Renal cortical epithelial cell (primary cell): Measurements from ENCODE around the gene HSD17B8. TPM values are rescaled to one million over a fixed set of nuclear protein-coding genes. Genes with fewer than 3 reads are reported as not detected.
A peak's percentile ranks its signal among the peaks of the same experiment; 100 is the strongest.

ENCODE experiments used
- DNase-seq: peaks from one replicate; pipeline ENCODE4 v3.0.0-alpha.2; 2011; ENCODE audit warnings: low read depth
- total RNA-seq: library from RNA; depleted of rRNA; stranded (reverse); fragments of >200 nt; gene quantifications from 2 replicates; pipeline ENCODE4 v1.2.3, GENCODE V29; 2014

The HSD17B8 gene
- total RNA-seq, 1 donor from 2014 or later: 11.2 TPM

DNA sequence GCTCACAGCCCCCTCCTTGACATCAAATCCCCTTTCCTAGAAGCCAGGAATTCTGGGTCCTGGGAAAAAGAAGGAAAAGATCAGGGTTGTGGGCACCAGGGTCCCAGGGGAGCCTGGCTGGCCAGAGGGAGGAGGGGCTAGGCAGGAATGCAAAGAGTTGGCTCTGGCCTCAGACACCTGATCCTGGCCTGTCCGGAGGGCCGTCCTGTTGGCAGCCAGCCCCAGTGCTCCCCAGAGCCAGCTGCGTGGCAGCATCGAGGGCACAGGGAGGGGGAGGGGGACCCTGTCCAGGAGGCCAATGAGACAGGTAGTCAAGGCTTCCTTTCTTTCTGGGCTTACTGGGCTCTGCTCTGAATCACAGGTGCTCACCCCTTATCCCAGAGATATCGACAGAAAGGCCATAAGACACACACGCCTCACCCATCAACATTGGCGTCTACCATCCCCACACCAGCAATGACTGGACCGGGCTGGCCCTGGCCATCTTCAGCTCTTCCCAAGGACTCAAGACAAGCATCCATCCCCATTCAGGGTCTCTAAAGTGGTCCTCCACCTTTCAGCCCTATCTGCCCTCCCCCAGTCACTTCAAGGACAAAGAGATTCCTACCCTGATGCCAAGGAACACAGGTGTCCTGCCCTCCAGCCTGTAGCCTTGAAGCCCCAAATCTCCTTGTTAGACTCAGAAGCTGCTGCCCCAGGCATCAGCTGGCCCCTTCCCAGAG, 12.9 kb upstream of the HSD17B8 start:
- no peak for DNase-seq

- DNase-seq: no peak
Observed at GRCh38 chr6:33192105-33192646, 12.3 kb upstream of the HSD17B8 start, which contains the start of gene COL11A2. Gene COL11A2 (minus strand): TSS chr6:33192467. CDS start chr6:33192240, 227 bp downstream.

DNA sequence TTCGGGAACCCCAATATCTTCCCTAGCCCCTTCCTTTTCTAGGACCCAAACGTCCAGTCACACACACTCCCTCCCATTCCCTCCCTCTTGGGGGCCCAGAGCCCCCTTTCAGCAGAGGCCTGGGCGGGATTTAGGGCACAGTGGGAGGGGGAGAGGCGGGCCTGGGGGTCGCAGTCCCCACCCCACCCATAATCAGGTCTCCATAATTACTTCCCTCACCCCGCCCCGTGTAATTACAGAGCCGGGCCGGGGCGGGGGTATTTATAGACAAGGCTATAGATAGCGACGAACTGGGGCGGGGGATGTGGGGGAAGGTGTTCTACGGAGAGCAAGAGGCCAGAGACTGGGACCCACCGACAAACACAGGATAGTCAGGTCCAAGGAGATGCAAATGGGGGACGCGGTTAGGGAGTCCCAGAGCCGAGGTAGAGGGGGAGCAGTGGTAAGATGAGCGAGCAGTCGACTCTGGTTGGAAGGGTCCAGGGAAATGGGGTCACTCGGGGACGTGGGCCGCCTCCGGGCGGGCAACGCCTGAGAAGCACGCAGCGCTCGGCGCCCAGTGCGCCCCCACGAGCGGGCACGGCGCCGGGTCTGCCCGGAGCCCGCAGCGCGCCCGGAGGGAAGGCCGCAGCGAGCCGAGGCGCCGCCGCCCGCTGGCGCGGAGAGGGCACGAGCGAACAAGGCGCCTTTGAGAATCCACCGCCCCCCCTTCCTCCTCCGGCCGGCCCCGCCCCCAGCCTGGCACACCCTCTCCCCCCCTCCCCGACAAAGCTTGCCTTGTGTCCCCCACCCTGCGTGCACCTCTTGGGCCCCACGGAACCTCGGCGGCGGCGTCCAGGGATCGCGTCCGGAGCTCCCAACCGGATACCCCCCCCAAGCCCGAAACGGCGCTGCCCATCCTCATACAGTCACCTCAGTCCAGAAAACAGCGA, 11.5 kb upstream of the HSD17B8 start:
- DNase-seq: no peak

DNA sequence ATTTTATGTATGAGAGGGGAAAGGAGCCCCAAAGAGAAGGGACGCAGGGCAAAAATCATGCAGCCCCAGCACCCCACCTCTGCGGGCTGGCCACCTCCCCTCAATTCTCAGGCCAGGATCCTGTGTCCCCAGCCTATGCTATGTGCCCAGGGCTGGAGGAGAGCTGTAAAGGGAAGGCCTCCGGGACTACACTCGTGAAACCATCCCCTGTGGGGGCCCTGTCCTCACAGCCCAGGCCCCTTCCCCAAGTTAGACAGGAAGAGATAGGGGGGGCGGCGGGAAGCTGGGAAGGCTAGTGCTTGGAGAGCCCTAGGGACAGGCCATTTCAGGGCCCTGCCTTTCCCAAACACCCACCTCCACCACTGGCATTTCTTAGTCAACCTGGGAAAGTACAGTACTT, 10.8 kb upstream of the HSD17B8 start:
- DNase-seq: no peak

- no peak for DNase-seq
Observed at GRCh38 chr6:33194431-33194979, 9.9 kb upstream of the HSD17B8 start.

DNA sequence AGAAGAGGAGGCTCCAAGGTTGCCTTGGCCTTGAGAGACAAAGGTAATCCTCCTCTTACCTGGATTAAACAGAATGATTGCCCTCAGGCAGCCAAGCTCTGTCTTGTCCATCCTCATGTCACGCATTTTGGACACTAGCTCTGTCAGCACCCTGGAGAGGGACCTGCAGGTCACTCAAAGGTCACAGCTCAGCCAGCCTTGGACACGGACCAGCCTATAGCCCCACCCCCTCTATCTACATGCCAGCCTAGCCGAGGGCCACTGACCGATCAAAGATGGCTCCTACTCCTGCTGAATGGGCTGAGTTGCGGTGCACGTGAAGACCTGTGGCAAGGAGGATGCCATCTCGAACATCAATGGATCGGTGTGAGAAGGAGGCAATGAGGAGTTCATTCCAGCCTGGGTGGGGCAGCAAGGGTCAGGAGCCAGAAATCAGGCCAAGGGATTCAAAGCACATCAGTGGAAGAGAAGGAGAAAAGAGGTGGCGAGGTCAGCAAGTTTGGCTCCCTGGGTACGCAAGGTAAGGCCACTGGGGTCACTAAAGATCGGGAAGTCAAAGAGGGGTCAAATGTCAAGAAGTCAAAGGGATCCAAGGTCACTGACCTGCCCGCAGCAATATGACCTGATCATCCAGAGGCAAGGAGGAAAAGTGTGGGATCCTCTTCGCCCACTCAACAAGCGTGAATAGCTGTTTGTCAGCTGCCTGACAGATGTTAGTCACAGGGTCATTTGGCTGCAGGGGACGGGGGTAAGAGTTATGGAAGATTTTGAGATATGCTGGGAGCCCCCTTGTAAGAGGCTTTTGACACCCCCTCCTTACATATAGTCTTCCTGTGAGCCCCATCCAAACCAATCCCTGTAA, 8.9 kb upstream of the HSD17B8 start:
- no peak for DNase-seq

DNA sequence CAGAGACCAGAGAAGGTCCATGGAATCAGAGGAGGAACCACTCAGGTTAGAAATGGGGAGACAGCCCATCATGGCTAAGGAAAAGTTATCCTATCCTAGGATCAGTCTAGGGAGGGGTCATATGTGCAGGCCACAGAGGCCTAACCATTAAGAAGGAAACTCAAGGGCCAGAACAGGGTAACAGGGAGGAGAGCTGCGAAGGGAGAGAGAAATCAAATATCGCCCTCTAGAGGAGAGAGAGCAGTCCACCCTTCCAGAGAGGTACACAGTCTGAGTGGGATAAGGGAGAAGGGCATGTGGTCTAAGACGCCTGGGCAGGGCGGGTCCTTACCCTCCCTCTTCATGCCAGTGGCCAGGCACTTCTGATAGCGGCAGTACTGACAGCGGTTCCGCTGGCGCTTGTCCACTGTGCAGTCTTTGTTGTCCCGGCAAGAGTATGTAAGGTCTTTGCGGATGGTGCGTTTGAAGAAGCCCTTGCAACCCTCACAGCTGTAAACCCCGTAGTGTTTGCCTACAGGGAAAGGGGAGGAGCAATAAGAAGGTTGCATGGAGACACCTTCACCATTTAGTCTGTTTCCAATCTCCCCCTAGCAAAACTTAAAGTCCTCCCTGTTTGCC, 6.9 kb upstream of the HSD17B8 start:
- DNase-seq: peak; percentile 64

DNA sequence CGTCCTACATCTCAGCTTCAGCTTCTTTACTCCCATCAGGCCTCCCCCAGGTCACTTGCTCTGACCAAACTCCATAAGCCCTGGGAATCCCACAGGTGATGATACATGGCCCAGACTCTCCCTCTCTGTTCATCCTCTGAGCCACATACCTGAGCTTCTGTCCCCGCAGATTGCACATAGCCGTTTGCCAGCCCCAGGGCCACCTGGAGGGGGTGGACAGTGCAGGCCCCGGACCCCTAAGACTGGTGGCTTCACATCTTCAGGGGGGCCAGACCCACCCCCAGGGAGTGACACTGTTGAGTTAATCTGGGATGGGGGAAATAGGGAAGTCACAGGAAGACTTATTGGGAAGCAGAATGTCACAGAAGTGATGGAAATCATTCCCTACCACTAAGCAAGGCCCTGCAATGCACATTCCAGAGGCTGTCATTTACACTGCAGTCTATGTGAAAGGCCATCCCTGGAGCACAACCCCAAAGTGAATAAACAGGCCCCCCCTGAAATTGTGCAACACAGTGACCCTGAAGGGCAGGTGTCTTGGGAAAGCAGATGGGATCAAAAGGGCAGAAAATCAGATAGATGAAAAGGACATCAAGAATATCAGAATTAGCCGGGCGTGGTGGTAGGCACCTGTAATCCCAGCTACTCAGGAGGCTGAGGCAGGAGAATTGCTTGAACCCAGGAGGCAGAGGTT, 6.1 kb upstream of the HSD17B8 start:
- DNase-seq: no peak

- no peak for DNase-seq
Observed at GRCh38 chr6:33198853-33199436, 5.5 kb upstream of the HSD17B8 start.

- DNase-seq: peak; percentile 37
Observed at GRCh38 chr6:33199687-33200218, 4.7 kb upstream of the HSD17B8 start.

- peak; percentile 97 for DNase-seq
Observed at GRCh38 chr6:33200219-33201146, 4.0 kb upstream of the HSD17B8 start, which contains the start of the genes RXRB and SLC39A7. Gene RXRB (minus strand): TSS chr6:33200665. CDS start chr6:33200476, 189 bp downstream. Gene SLC39A7 (plus strand): TSS chr6:33200867. CDS start chr6:33201246, 379 bp downstream.

DNA sequence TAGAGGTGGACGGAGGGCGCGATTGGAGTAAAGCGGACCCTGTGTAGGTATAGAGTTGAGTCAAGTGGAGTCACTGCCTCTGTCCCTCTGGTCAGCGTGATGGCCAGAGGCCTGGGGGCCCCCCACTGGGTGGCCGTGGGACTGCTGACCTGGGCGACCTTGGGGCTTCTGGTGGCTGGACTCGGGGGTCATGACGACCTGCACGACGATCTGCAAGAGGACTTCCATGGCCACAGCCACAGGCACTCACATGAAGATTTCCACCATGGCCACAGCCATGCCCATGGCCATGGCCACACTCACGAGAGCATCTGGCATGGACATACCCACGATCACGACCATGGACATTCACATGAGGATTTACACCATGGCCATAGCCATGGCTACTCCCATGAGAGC, 3.3 kb upstream of the HSD17B8 start:
- no peak for DNase-seq

- no peak for DNase-seq
Observed at GRCh38 chr6:33201935-33202334, 2.5 kb upstream of the HSD17B8 start.

DNA sequence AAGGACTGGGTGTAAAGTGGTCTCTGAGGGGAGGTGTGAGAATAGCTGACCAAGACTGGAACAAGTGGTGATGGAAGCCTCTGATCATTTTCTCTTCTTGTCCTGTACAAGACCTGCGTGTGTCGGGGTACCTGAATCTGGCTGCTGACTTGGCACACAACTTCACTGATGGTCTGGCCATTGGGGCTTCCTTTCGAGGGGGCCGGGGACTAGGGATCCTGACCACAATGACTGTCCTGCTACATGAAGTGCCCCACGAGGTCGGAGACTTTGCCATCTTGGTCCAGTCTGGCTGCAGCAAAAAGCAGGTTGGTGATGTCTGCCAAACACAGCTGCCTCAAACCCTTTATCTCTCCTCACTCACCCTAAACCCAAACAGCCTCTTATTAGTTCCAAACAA, 1.7 kb upstream of the HSD17B8 start:
- no peak for DNase-seq

DNA sequence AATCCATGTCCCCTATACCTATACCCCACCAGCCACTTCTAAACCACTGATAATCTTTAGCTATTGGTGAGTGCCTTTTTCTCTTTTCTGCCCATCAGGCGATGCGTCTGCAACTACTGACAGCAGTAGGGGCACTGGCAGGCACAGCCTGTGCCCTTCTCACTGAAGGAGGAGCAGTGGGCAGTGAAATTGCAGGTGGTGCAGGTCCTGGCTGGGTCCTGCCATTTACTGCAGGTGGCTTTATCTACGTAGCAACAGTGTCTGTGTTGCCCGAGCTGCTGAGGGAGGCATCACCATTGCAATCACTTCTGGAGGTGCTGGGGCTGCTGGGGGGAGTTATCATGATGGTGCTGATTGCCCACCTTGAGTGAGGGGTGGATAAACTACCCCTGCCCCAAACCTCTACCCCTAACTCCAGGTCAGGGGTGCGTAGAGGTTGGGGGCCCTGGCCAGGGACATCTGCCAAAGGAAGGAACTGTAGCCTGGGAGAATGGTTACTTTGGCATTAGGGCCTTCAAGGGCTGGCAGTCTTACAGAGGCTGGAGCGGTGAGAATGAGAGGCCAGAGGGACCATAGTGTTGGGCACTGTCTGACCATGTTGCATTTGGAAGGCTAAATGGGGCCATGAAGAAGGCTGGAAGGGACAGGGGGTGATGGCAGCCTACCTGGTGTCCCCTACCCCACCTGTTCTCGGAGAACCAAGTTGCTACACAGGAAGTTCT, 851 bp upstream of the HSD17B8 start:
- DNase-seq: no peak

- DNase-seq: no peak
Observed at GRCh38 chr6:33204165-33204414, 365 bp upstream of the HSD17B8 start.

- peak; percentile 75 for DNase-seq
Observed at GRCh38 chr6:33205191-33206026, 954 bp downstream of the HSD17B8 start.
